Chondrocyte (in vitro differentiated cells): ENCODE results near the gene CHRM1. TPM values are rescaled to one million over a fixed set of nuclear protein-coding genes. Genes with fewer than 3 reads are reported as not detected.

ENCODE experiments used
- DNase-seq: peaks from one replicate; pipeline ENCODE4 v3.0.0; 2021; ENCODE audit warnings: mixed read lengths, low spot score
- H3K27ac Mint-ChIP-seq: one replicate; pipeline ENCODE4 v1.8.0; 2021; ENCODE audit warnings: mild to moderate bottlenecking, moderate library complexity, mixed read lengths; ENCODE audit not compliant: unreplicated experiment
- H3K27me3 Mint-ChIP-seq: 2 replicates; pipeline ENCODE4 v1.8.0; 2021; ENCODE audit warnings: low read depth, mixed read lengths
- H3K36me3 Mint-ChIP-seq: 2 replicates; pipeline ENCODE4 v1.8.0; 2021; ENCODE audit warnings: low read depth, mixed read lengths
- H3K4me1 Mint-ChIP-seq: 2 replicates; pipeline ENCODE4 v1.8.0; 2021; ENCODE audit warnings: low read depth, mild to moderate bottlenecking, mixed read lengths
- H3K4me3 Mint-ChIP-seq: one replicate; pipeline ENCODE4 v1.8.0; 2021; ENCODE audit warnings: mild to moderate bottlenecking, moderate library complexity, mixed read lengths; ENCODE audit not compliant: unreplicated experiment
- H3K9me3 Mint-ChIP-seq: 2 replicates; pipeline ENCODE4 v1.8.0; 2021; ENCODE audit warnings: low read depth, mixed read lengths
- total RNA-seq: library from RNA; stranded (reverse); gene quantifications from 3 replicates; pipeline ENCODE4 v1.2.1, GENCODE V29; 2021
- TF ChIP-seq, protein P1 (sequence below): fragments of 200-600 bp; sonication (generic); IDR thresholded peaks from 2 replicates; pipeline ENCODE4 v1.5.0; 2021; ENCODE audit warnings: antibody characterized with exemption, mild to moderate bottlenecking, moderate library complexity

Gene CHRM1
- total RNA-seq, 1 donor from 2014 or later, result not detected

DNA sequence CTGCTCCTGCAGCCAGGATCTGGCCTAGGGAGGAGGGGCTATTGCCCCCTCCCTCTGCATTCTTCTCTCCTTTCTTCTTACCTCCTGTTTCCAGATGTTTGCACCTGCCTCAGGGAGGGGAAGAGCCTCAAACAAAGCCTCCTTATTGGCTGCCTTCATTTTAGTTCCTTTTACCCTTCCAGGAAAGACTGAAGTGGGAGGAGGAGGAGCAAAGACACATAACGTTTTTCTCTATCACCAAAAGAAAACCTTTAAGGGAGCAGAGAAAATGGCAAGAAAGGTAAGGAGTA is 13.3 kb upstream of the CHRM1 start:
- Mint-ChIP-seq H3K36me3 (no peaks in the 10 kb centered on the region), H3K27ac (no peak overlapping the region), H3K4me3 (no peak overlapping the region), H3K27me3 (peaks cover 7% of the 10 kb centered on the region), H3K4me1 (peaks cover 3% of the 10 kb centered on the region), H3K9me3 (peaks cover 7% of the 10 kb centered on the region)
- DNase-seq, result no peak
- TF ChIP-seq, protein P1, sequence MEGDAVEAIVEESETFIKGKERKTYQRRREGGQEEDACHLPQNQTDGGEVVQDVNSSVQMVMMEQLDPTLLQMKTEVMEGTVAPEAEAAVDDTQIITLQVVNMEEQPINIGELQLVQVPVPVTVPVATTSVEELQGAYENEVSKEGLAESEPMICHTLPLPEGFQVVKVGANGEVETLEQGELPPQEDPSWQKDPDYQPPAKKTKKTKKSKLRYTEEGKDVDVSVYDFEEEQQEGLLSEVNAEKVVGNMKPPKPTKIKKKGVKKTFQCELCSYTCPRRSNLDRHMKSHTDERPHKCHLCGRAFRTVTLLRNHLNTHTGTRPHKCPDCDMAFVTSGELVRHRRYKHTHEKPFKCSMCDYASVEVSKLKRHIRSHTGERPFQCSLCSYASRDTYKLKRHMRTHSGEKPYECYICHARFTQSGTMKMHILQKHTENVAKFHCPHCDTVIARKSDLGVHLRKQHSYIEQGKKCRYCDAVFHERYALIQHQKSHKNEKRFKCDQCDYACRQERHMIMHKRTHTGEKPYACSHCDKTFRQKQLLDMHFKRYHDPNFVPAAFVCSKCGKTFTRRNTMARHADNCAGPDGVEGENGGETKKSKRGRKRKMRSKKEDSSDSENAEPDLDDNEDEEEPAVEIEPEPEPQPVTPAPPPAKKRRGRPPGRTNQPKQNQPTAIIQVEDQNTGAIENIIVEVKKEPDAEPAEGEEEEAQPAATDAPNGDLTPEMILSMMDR, result no peak

DNA sequence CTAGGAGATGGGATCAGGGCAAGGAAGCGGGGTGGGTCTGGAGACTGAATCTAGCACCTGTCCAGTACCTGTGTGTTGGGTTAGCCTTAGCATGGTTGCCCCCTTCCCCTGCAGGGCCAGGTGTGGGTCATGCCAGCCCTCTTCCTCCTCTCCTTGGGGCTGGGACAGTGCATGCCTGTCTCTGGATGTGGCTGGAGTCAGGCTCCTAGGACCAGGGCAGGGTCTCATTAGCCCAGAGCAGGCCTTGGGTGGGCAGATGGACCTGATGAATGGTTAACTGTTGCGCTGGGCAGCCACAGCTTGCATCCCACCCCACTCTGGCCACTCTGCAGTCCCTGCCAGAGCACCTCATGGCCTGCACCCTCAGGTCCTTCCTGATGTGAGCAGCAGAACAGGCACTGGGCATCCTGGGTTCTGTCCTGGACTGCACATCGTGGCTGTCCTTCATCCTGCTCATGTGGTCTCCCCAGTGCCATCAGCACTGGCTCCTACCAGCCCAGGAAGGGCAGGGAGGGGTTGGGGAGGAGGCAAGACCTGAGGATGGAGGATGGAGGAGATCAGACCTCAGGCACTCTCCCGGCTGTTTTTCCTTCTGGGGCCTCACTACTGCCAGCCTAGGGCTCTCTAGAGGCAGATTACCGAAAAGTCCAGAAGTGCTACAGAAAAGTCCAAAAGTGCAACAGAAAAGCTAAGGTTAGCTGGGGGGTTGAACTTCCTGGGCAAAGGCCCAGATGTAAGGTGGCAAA is 12.8 kb upstream of the CHRM1 start:
- Mint-ChIP-seq H3K4me3 (no peak overlapping the region), H3K36me3 (no peaks in the 10 kb centered on the region), H3K4me1 (peaks cover 3% of the 10 kb centered on the region), H3K27ac (no peak overlapping the region), H3K9me3 (peaks cover 7% of the 10 kb centered on the region), H3K27me3 (peaks cover 11% of the 10 kb centered on the region)
- TF ChIP-seq, protein P1, result no peak
- peak; percentile 54 for DNase-seq

GRCh38 chr11:62933285-62933684 is 12.1 kb upstream of the CHRM1 start:
- H3K4me1 Mint-ChIP-seq, result peaks cover 3% of the 10 kb centered on the region
- TF ChIP-seq, protein P1, result no peak
- no peak overlapping the region for H3K4me3 Mint-ChIP-seq
- peaks cover 2% of the 10 kb centered on the region for H3K36me3 Mint-ChIP-seq
- DNase-seq, result peak; percentile 36
- H3K27me3 Mint-ChIP-seq, result peaks cover 17% of the 10 kb centered on the region
- no peak overlapping the region for H3K27ac Mint-ChIP-seq
- H3K9me3 Mint-ChIP-seq, result peaks cover 7% of the 10 kb centered on the region

- Mint-ChIP-seq H3K4me1 (peaks cover 3% of the 10 kb centered on the region), H3K27me3 (peaks cover 30% of the 10 kb centered on the region), H3K36me3 (peaks cover 2% of the 10 kb centered on the region), H3K4me3 (no peak overlapping the region), H3K9me3 (no peaks in the 10 kb centered on the region), H3K27ac (no peak overlapping the region)
- TF ChIP-seq, protein P1, result no peak
- peak; percentile 8 for DNase-seq
Observed at GRCh38 chr11:62931499-62932278, 10.5 kb upstream of the CHRM1 start.

DNA sequence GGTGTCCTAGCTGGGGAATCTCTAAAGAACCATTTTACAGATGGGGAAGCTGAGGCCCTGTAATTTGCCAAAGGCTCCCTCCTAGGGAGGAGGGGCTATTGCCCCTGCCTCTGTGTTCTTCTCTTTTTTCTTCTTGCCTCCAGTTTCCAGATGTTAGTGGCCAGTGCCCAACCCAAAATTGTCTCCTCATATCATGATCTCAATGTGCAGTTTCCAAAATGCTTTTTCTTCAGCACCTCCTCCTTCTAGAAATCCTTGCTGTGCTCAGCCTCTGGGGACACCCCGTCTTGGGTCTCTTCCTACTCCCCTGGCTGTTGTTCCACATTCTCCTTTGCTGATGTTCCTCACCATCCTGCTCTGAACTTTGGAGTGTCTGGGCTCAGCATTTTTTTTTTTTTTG is 9.5 kb upstream of the CHRM1 start:
- Mint-ChIP-seq H3K27ac (no peak overlapping the region), H3K36me3 (peaks cover 2% of the 10 kb centered on the region), H3K27me3 (peaks cover 40% of the 10 kb centered on the region), H3K4me1 (peaks cover 11% of the 10 kb centered on the region), H3K4me3 (no peak overlapping the region), H3K9me3 (no peaks in the 10 kb centered on the region)
- peak; percentile 1 for DNase-seq
- TF ChIP-seq, protein P1, result no peak
